RWPE2 (cell line): ENCODE results near the gene NOVA2.

Experiments used
- ATAC-seq: fragments of 200-7000 bp; cut with Tn5 transposase; 3 replicates; pipeline ENCODE4 v1.9.1; 2021; ENCODE audit warnings: low read depth
- DNase-seq: peaks from one replicate; pipeline ENCODE4 v3.0.0-alpha.2; 2020; ENCODE audit warnings: low spot score
- H3K27ac ChIP-seq: fragments of 450-650 bp; 2 replicates; pipeline ENCODE4 v1.5.1; 2017; ENCODE audit warnings: mild to moderate bottlenecking; ENCODE audit not compliant: poor library complexity, severe bottlenecking
- H3K27me3 ChIP-seq: fragments of 250-450 bp; sonication (Bioruptor Pico); 2 replicates; pipeline ENCODE4 v1.5.1; 2021; ENCODE audit warnings: mild to moderate bottlenecking, moderate library complexity; ENCODE audit not compliant: insufficient read depth, poor library complexity, severe bottlenecking
- H3K36me3 ChIP-seq: fragments of 250-450 bp; sonication (Bioruptor Pico); 2 replicates; pipeline ENCODE4 v1.5.1; 2020; ENCODE audit warnings: low read depth, mild to moderate bottlenecking, moderate library complexity
- H3K4me1 ChIP-seq: fragments of 250-450 bp; sonication (Bioruptor Pico); 2 replicates; pipeline ENCODE4 v1.5.1; 2021; ENCODE audit warnings: mild to moderate bottlenecking, moderate library complexity; ENCODE audit not compliant: insufficient read depth, poor library complexity, severe bottlenecking
- H3K4me3 ChIP-seq: fragments of 250-450 bp; sonication (Bioruptor Pico); 2 replicates; pipeline ENCODE4 v1.5.1; 2021; ENCODE audit warnings: mild to moderate bottlenecking, moderate library complexity; ENCODE audit not compliant: severe bottlenecking
- H3K9me3 ChIP-seq: fragments of 250-450 bp; sonication (Bioruptor Pico); 2 replicates; pipeline ENCODE4 v1.5.1; 2021; ENCODE audit warnings: mild to moderate bottlenecking, moderate library complexity; ENCODE audit not compliant: severe bottlenecking
- CTCF ChIP-seq: fragments of 450-650 bp; IDR thresholded peaks from one replicate; pipeline ENCODE4 v1.5.1; 2017; ENCODE audit warnings: mild to moderate bottlenecking, moderate library complexity; ENCODE audit not compliant: poor library complexity, severe bottlenecking

Gene NOVA2

DNA sequence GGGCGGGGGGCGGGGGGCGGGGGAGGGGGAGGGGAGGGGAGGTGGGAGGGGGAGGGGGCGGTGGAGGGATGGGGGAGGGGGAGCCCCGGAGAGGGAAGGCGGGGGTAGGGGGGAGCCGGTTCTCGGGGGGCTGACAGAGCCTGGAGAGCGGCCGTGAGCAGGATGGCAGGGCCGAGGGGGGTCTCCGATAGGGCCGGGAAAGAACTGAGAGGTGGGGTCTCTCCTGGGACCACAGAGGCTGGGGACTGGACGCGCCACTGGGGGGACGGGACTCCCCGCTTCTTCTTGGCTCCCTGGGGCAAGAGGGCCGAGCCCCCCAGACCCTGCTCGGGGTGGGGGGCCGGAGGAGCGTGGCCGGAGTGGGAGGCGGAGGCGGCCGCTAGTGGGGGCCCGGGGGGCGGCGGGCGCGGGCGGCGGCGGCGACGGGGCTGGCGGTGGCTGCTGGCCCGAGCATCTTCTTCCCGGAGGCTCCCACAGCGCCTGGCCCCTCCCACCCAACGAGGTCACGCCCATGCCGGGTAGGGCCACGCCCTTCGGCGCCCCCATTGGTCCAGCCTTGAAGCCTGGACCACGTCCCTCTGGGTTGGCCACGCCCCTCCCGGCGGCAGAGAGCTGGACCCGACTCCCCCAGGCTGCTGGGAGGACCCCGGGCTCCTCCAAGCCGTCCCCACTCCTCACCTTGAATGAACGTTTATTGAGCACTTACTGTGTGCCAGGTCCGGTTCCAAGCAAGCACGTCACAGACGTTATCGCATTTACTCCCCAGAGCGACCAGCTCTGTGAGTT, at the start of gene NOVA2:
NOVA2 (minus strand) TSS at position 313 of the 786 bp plus-strand sequence. CDS start 514 bp downstream, outside the sequence.
- H3K4me3 ChIP-seq = peak within 1 kb of the TSS; percentile 20
- no peak within 1 kb of the TSS for H3K27ac ChIP-seq
- no peaks in the 10 kb centered on the region for H3K9me3 ChIP-seq
- no peaks in the 10 kb centered on the region for H3K4me1 ChIP-seq
- H3K27me3 ChIP-seq = peaks cover 25% of the 10 kb centered on the region
- DNase-seq (no peak), ATAC-seq (peak; percentile 89)
- no peaks in the 10 kb centered on the region for H3K36me3 ChIP-seq
- no peak for TF ChIP-seq CTCF

- no peaks in the 10 kb centered on the region for H3K36me3 ChIP-seq
- ATAC-seq = no peak
- H3K9me3 ChIP-seq = no peaks in the 10 kb centered on the region
- no peak for TF ChIP-seq CTCF
- no peak overlapping the region for H3K4me3 ChIP-seq
- H3K27ac ChIP-seq = no peak overlapping the region
- no peak for DNase-seq
- H3K4me1 ChIP-seq = peaks cover 5% of the 10 kb centered on the region
- no peaks in the 10 kb centered on the region for H3K27me3 ChIP-seq
Measured at GRCh38 chr19:46023311-46023779, 49.7 kb upstream of the NOVA2 start.

- DNase-seq (no peak), ATAC-seq (no peak)
- TF ChIP-seq CTCF = no peak
- no peaks in the 10 kb centered on the region for H3K27me3 ChIP-seq
- H3K36me3 ChIP-seq = no peaks in the 10 kb centered on the region
- no peak within 1 kb of the TSS for H3K27ac ChIP-seq
- no peak within 1 kb of the TSS for H3K4me3 ChIP-seq
- H3K4me1 ChIP-seq = peaks cover 5% of the 10 kb centered on the region
- no peaks in the 10 kb centered on the region for H3K9me3 ChIP-seq
Measured at GRCh38 chr19:46022431-46023310, 49.0 kb upstream of the NOVA2 start, which contains the start of gene PGLYRP1. Gene PGLYRP1 (minus strand): TSS chr19:46023053. CDS start chr19:46023021, 32 bp downstream.

DNA sequence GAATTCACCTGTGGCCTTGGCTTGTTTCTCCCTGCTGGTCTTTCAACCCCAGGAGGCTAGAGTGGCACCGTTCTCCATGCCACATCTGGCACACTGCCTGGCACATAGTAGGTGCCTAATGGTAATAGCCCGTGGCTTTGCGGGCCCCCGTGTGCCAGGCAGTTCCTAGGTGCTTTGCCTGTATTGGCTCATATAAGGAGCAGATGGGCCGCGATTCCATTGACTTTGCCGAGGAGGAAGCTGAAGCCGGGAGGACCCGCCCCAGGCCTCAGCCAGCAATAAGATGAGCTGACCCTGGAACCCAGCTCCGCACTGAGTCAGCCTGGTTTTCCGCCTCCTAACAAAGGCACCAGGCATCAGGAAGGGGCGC, 48.4 kb upstream of the NOVA2 start:
- no peaks in the 10 kb centered on the region for H3K36me3 ChIP-seq

More for the DNA sequence above, 48.4 kb upstream of the NOVA2 start:
- no peak for ATAC-seq
- no peak for DNase-seq
- no peaks in the 10 kb centered on the region for H3K27me3 ChIP-seq
- H3K4me3 ChIP-seq = no peak overlapping the region
- TF ChIP-seq CTCF = no peak
- no peak overlapping the region for H3K27ac ChIP-seq
- no peaks in the 10 kb centered on the region for H3K9me3 ChIP-seq
- peaks cover 5% of the 10 kb centered on the region for H3K4me1 ChIP-seq
